GM19099 (cell line): Measurements from ENCODE around the gene MYEOV.

Source experiments
- POLR2A ChIP-seq: IDR thresholded peaks from 3 replicates; pipeline ENCODE4 v1.6.1; 2011; ENCODE audit warnings: low read depth; ENCODE audit not compliant: insufficient read length; ENCODE audit errors: extremely low read depth

The MYEOV gene

DNA sequence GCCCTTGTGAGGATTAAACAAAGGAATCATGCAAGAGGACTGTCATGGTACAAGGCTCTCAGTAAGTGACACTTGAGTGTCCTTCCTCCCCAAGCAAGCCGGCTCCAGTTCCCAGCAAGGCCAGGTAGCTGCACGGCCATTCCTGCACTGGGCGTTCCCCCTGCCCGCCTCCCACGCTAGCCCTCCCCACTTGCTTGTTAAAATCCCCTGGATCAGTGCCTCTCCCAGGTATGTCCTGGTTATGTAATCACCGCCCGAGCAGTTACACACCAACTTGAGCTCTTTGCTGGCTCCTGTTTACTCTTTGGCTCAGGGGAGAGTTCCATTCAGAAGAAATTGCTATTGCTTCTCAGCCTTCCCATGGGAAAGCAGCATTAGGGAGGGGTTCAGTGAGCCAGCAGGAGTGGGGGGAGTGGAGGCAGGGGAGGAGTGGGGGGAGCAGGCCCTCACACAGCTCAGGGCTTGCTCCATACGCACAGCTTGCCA lies 19.4 kb upstream of the MYEOV start:
- TF ChIP-seq POLR2A, result no peak

DNA sequence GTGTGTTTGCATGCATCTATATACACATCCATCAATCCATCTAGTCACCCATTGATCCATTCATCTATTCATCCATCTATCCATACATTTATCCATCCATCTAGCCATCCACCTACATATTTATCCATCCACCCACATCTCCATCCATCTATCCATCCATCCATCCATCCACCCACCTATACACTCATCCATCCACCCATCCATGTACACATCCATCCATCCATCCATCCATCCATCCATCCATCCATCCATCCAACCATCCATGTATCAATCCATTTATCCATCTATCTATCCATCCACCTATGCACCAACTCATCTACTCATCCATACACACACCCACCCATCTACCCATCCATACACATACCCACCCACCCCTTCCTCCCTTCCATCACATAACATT lies 18.8 kb upstream of the MYEOV start:
- no peak for TF ChIP-seq POLR2A

DNA sequence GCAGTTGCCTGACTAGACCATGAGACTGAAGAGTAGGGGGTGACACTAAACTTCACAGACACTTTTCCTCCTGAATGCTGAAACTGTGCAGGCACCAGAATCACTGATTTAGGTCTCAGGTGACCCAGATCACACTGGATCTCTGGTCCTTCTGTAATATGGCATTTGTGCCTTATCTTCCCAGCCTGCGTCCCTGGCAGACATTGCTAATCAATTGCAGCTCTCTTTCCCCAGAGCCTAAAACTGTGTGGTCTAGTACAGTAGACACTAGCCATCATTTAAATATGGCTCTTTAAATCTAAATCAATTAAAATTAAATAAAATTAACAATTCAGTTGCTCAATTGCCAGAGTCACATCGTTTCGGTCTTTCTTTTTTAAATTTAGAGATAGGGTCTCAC lies 17.8 kb upstream of the MYEOV start:
- no peak for TF ChIP-seq POLR2A

DNA sequence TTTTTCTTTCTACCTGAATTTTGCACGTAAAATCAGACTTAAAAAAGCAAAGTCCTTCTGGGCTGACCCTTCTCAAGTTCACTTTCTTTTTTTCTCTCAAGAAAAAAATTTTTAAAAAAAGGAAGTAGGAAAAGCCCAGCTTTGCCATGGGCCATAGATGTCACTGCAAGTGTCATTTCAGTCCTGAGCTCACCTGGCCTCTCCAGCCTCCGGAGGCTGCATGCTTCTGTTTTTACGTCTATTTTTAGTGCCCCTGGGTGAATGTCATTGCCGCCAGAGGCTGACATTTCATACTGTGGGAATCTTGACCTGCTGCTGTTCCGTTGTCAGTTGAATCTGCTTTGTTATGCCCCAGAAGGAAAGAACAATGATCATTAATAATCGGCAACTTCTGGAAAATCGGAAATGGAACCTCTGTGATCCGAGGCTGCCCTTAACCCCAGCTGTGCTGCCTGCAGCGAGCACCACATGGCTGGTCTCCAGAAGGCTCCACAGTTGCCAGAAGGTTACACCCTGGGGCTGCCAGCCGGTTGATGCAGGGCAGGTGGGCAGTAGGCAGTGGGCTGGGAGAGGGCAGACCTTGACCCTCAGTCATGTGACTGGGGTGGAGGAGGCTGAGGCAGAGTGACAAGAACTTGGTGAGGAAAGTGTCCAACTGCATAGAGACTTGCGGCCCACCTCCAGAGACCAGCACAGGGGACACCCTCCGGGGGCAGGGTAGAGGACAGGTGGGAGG lies 16.7 kb upstream of the MYEOV start:
- no peak for TF ChIP-seq POLR2A

DNA sequence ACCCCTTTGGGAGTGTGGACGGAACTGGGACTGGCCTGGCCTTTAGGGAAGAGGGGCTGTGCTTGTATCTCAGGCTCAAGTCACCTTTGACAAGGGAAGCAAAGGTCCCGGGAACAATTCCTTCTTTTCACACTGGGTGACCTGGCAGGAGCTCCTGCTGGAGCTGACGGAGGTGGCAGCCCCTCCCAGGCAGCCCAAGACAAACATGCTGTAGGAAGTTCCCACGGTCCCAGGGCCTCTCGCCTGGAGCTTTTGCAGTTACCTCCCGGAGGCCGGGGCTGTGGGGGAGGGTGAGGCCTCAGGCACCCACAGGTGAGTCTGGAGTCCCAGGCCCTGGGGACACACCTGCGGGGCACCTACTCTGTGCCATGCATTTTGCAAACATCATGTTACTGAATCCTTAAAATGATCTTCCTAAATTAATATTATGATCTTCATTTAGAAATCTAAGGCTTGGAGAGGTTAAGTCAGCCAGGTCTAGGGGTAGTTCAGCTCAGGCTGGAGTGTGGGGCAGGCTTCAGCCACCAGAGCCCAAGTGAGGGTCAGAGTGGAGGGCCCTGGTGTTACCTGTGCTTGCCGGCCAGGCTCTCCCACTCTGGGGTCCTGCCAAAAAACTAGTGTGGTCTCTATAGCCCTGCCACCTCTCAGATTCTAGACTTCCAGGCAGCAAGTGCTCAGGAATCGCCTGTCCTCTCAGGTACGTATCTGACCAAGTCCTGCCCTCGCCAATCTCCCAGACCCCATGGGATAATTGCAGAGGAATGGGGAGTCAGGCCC lies 15.7 kb upstream of the MYEOV start:
- no peak for TF ChIP-seq POLR2A

DNA sequence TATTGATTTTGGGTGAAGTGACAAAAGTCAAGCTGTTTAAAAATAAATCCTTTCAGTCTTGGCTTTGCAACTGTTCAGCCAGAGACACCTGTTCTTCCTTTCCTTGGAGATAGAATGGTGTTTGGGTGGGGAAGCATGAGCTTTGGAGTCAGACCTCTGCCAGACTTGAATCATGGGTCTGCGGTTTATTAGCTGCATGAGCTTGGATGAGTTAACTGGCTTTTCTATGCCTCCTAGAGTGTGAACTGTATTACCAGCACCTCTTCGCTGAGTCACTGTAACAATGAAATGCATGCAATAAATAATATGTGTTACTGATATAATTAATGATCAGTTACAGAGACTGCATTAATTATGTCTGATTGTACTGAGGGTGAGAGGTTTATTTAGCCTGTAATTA lies 13.5 kb upstream of the MYEOV start:
- no peak for TF ChIP-seq POLR2A

DNA sequence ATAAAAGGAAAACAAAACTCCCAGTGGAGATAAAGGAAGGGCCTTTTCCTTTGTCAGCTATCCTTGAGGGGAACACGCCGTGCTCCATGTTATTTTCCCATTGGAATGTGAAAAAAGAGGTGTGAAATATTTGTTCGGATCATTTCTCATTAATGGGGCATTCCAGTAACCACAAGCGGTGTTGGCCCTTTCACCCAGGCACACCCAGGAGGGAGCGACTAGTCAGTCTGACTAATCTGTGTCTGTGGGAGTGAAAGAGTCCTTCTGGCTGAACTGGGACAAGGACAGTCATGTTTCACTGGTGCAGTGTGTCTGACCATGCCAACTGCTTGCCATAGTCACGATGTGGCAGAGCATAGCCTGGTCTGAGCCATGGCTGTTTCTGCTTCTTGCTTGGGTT lies 13.0 kb upstream of the MYEOV start:
- no peak for TF ChIP-seq POLR2A

DNA sequence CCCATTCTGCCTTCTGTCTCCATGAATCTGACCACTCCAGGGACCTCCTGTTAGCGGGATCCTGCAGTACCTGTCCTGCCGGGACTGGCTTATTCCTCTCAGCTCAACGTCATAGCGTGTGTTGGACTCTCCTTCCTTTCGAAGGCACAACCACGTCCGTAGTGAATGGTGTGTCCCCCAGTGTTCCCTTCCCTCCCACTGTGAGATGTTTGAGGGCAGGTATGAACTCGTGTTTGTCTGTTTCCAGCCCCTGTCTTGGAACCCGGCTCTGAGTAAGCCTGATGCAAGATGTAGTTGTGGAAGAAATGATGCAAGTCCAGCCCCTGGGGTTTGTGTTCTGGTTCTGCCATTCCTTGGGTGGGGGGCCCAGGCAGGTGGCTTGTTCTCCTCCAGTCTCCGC lies 10.5 kb upstream of the MYEOV start:
- no peak for TF ChIP-seq POLR2A

DNA sequence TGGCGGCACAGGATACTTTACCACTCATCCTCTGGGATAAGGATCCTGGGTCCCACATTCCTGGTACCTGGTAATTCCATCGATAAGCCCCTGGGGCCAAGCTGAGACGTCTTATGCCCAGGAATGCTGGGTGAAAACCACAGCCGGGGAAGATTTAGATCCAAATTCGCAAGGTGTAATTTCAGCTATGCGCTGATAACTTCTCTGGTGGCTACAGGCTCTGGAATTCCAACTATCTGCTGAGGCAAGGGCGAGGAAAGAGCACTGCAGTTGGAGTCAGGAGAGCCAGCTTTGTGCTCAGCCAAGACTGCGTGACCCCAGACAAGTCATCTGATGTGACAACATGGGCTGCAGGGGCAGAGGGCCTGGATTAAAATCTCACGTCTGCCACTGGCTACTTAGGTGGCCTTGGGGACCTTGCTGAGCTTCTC lies 9.9 kb upstream of the MYEOV start:
- TF ChIP-seq POLR2A, result no peak

DNA sequence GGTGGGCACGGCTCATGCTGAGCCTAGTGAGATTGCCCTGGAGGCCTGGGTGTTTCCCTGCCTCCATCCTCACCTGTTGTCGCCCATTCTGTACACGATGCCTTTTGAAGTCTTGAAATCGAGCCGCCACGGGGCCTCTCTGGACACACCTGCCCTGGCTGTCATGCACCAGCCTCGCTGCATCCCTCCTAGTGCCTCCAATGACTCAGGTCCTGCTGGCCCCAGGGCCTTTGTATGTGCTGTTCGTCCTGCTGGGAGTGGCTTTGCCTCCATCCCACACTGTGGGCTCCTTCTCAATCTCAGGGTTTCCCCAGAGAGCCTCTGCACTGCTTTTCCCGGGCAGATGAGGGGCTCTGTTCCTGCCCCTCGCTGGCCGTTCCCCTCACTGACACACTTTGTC lies 8.9 kb upstream of the MYEOV start:
- TF ChIP-seq POLR2A, result no peak

DNA sequence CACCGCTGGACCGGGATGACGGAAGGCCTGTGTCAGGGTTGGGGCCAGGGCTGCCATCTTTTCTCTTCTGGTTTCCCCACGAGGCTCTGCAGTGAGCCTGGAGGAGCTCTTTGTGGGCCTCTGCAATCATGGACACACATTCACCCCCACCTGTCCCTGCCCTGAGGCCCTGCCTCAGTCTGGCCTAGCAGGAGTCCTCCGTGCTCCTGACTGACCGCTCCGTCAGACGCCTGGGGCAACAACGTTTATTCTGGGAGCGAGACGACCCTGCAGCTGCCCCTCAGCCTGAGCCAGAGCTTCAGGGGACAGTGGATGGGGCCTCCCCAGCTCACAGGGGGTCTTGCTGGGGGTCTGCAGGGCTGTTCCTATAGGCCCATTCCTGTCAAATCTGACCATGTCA lies 8.2 kb upstream of the MYEOV start:
- no peak for TF ChIP-seq POLR2A

DNA sequence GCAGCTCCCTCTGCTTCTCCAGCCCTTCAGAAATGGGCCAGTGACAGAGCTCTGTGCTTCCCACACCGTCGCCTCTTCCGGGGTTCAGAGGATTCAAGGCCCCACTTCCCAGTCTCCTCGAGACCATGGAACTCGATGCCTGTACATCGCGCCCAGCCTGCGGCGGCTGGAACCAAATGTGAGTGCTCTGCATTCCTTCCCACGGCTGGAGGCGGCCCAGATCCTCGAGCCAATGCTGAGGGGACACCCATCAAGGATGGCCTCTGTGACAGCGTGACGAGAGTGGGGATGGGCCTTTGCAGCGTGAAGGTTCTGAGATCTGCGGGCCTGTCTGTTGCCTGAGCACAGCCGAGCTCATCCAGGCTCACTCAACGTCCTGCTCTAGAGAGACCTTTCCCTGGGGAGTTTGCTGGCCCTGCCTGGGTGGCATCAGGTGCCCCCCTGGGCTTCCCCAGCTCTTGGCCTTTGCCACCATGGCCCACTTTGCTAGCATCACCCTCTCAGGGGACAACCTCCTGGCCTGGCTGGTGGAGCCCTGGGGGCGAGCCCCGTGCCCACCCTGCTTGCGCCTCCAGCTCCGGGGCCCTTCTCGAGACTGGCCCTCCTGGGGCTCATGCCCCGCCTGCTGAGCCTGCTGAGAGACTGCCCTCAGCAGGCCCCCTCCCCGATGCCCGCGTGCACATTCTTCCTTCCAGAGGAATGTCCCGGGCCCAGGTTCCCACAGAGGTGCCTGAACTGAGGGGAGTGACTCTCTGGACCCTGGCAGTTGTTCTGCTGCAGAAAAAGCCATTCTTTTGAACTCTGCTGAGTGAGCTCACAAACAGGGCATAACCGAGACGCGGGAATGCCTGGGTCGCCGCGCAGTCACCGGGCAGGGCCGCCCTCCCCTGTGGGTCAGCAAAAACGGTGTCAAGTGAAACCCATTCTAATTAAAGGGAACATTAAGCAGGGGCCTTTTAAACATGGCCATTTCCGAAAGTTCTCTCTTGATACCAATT lies 7.3 kb upstream of the MYEOV start:
- no peak for TF ChIP-seq POLR2A

DNA sequence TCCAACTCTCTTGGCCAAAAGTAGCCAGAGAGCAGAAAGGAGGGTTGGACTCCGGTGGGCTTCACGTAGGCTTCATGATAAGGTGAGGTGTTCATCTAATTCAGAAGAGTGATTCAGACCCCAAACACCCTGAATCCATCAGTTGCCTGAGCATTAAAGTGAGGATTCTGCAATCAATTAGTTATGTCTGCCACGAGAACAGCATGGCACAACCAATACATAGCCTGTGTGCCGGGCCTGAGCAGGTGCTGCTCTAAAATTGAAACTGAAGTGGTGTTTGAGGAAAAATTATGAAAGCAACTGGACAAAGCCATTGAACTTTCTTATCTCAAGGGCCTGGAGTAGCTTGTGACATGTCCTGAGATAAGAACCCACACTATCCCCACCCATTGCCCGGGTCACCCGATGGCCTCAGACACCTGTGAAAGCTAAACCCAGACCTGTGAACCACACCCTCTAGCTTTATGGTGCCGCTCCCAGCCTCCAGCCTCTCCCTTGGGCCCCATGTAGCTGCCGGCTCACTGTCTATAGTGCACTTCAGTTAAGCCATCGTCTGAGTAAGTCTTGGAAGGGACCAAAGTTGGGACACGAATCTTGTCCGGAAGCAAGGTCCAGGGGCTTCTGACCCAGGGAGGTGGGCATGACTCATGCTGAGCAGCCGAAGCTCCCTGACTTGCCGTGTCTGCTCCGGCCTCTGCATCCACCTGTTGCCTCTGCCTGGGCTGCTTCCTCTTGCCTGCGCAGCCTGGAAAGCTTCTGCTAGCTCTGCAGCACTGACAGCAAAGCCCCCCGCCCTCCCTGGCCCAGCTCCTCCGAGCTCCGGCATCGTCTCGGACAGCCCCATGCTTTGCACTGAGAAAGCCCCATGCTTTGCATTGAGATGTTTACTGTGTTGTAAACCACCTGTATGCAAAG lies 5.7 kb upstream of the MYEOV start:
- no peak for TF ChIP-seq POLR2A

DNA sequence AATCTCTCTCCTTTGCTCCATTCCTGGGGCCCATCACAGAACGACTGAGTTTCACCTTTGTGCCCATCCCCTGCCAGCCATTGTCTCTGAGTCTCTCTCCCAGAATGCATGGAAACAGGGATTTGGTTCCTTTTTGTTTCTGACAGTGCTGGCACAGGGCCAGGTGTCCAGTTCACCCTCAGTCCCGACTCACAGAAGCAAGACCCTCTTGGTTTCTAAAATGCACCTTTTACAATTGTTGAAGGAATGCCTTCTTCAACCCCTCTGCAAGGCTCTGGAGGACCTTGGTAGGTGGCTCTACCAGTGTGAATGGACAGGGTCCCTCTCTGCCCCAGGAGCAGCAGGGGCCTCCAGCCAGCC lies 5.1 kb upstream of the MYEOV start:
- no peak for TF ChIP-seq POLR2A

DNA sequence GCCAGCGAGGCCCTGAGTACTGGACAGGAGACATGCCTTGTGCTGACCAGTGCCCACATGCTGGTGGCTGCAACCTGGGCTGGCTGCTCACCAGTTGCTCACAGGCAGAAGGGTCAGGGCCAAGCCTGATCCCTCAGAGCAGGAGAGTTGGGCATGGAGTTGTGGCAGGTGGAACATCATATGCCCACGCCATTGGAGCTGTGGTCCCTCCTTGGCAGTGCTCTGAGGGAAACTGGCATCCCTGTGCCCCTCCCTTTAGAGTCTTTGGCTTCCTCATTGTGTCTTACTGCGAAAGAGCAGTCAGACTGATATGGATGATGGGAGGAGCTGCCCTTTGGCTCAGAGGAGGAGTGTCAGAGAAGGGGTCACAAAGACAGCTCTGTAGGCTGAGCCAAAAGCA lies 3.1 kb upstream of the MYEOV start:
- no peak for TF ChIP-seq POLR2A
